ENCODE measurements around the gene MS4A6A. TPM values are rescaled to one million over a fixed set of nuclear protein-coding genes. Genes with fewer than 3 reads are reported as not detected.
A peak's percentile ranks its signal among the peaks of the same experiment; 100 is the strongest.

The MS4A6A gene
- total and polyA plus RNA-seq, 9 of the 15 experiments (the other 6 are each of a cell fraction or from before 2014, with no cell fraction given), result 0.57 to 9.5 (median 4.2) TPM

- H3K9me1 ChIP-seq (ENCODE audit: control insufficient read depth, insufficient read depth, low read length), result no peaks in the 10 kb centered on the region
- CTCF ChIA-PET (ENCODE audit: low intra/inter-chr PET ratio), result no interaction called here
- POLR2A ChIA-PET, result no interaction called here
- H3K9ac ChIP-seq (ENCODE audit: insufficient read depth in 1 of 2, low read depth in 2 of 2, low read length in 2 of 2), result no peak overlapping the region
- ATAC-seq (no peak), FAIRE-seq (no peak), DNase-seq (ENCODE audit: extremely low read depth in 1 of 4, low spot score in 3 of 4) (no peak)
- TF ChIP-seq EHMT2 (IDR thresholded peaks at IDR 0.05), result no peak
- TF ChIP-seq BCOR (IDR thresholded peaks at IDR 0.05), result no peak
- TF ChIP-seq FOXP4 (CRISPR knock-in tag; IDR thresholded peaks at IDR 0.05; ENCODE audit: borderline replicate concordance), result no peak
- no peak overlapping the region for H3K27ac ChIP-seq (ENCODE audit: extremely low read depth, low read depth, low read length)
- no peaks in the 10 kb centered on the region for H3K27me3 ChIP-seq (ENCODE audit: control insufficient read depth in 2 of 2, insufficient read depth in 2 of 2, low read length in 2 of 2)
- no peak overlapping the region for H3K4me3 ChIP-seq
- intact Hi-C loops (cut with micrococcal nuclease) (no loop called here), in situ Hi-C loops (cut with MboI) (no loop called here)
- no peak overlapping the region for H2AFZ ChIP-seq (ENCODE audit: low read depth, low read length)
- H3K79me2 ChIP-seq (ENCODE audit: control insufficient read depth, insufficient read depth, low read length), result no peaks in the 10 kb centered on the region
- H3K9me3 ChIP-seq (replicated peaks; ENCODE audit: control insufficient read depth, insufficient read depth, low read depth, low read length), result peaks cover 2% of the 10 kb centered on the region; the same call in 1 of the 2 replicates
- no peaks in the 10 kb centered on the region for H4K20me1 ChIP-seq (replicated peaks; ENCODE audit: control insufficient read depth, insufficient read depth, low read length)
- 9% methylated on average over 2 of the region's 2 CpGs for WGBS (ENCODE audit: insufficient coverage, low coverage, missing lambda C conversion rate)
- BruUV-seq (replicated peaks), result no TSS peak
- H3K4me1 ChIP-seq (replicated peaks in 1 of 2; ENCODE audit: control insufficient read depth in 2 of 2, insufficient read depth in 2 of 2, low read length in 2 of 2), result no peaks in the 10 kb centered on the region
- H3K4me2 ChIP-seq (ENCODE audit: insufficient read depth, low read length), result no peak overlapping the region
- no peaks in the 10 kb centered on the region for H3K36me3 ChIP-seq (ENCODE audit: control insufficient read depth, insufficient read depth, low read length)
Measured at GRCh38 chr11:60159284-60159683, 23.6 kb downstream of the MS4A6A start.

GRCh38 chr11:60158636-60159035 lies 24.2 kb downstream of the MS4A6A start:
- Histone ChIP-seq H3K4me3 (no peak overlapping the region), H3K9me1 (ENCODE audit: control insufficient read depth, insufficient read depth, low read length) (no peaks in the 10 kb centered on the region), H3K4me2 (ENCODE audit: insufficient read depth, low read length) (no peak overlapping the region), H3K9me3 (replicated peaks; ENCODE audit: control insufficient read depth, insufficient read depth, low read depth, low read length) (no peaks in the 10 kb centered on the region), H3K27me3 (ENCODE audit: control insufficient read depth in 2 of 2, insufficient read depth in 2 of 2, low read length in 2 of 2) (no peaks in the 10 kb centered on the region), H2AFZ (ENCODE audit: low read depth, low read length) (no peak overlapping the region), H3K9ac (ENCODE audit: insufficient read depth in 1 of 2, low read depth in 2 of 2, low read length in 2 of 2) (no peak overlapping the region), H3K27ac (ENCODE audit: extremely low read depth, low read depth, low read length) (no peak overlapping the region), H3K4me1 (replicated peaks in 1 of 2; ENCODE audit: control insufficient read depth in 2 of 2, insufficient read depth in 2 of 2, low read length in 2 of 2) (no peaks in the 10 kb centered on the region), H3K79me2 (ENCODE audit: control insufficient read depth, insufficient read depth, low read length) (no peaks in the 10 kb centered on the region), H4K20me1 (replicated peaks; ENCODE audit: control insufficient read depth, insufficient read depth, low read length) (no peaks in the 10 kb centered on the region), H3K36me3 (ENCODE audit: control insufficient read depth, insufficient read depth, low read length) (no peaks in the 10 kb centered on the region)
- ChIA-PET CTCF (ENCODE audit: low intra/inter-chr PET ratio) (no interaction called here), POLR2A (no interaction called here)
- DNase-seq (ENCODE audit: extremely low read depth in 1 of 4, low spot score in 3 of 4) (no peak), FAIRE-seq (no peak), ATAC-seq (no peak)
- WGBS (ENCODE audit: insufficient coverage, low coverage, missing lambda C conversion rate), result 17% methylated on average over 3 of the region's 3 CpGs
- intact Hi-C loops (cut with micrococcal nuclease), result no loop called here
- in situ Hi-C loops (cut with MboI), result no loop called here
- no TSS peak for BruUV-seq (replicated peaks)
- TF ChIP-seq FOSL1 (tag; conservative IDR thresholded peaks at IDR 0.05), result peak; percentile 54; the same call in 1 of the 2 replicates
- no peak for TF ChIP-seq TCF15 (CRISPR knock-in tag; IDR thresholded peaks at IDR 0.05)

Data from K562 (cell line).